SU-DHL-6 (cell line): ENCODE measurements around the gene MAST4.

Experiments used
- H2AFZ ChIP-seq: fragments of 200-600 bp; sonication (generic); 2 replicates; pipeline ENCODE4 v1.6.1; 2014; ENCODE audit warnings: low read depth, mild to moderate bottlenecking, moderate library complexity, mixed read lengths, antibody characterized with exemption, low read length; ENCODE audit not compliant: severe bottlenecking
- H3F3A ChIP-seq: fragments of 200-600 bp; shearing (Covaris generic); 2 replicates; pipeline ENCODE4 v1.6.0; 2016; ENCODE audit warnings: antibody characterized with exemption, mild to moderate bottlenecking; ENCODE audit not compliant: insufficient read depth
- H3K27ac ChIP-seq: fragments of 200-600 bp; sonication (generic); 2 replicates; pipeline ENCODE4 v1.5.1; 2016; ENCODE audit warnings: low read depth, mild to moderate bottlenecking, low read length, moderate library complexity, mixed read lengths
- H3K27me3 ChIP-seq: fragments of 200-600 bp; sonication (generic), shearing (Covaris generic); 2 replicates; pipeline ENCODE4 v1.6.0; 2014; ENCODE audit warnings: mild to moderate bottlenecking, low read length
- H3K36me3 ChIP-seq: fragments of 200-600 bp; sonication (generic); 2 replicates; pipeline ENCODE4 v1.6.1; 2014; ENCODE audit warnings: mild to moderate bottlenecking, low read length, mixed read lengths
- H3K4me2 ChIP-seq: fragments of 300-600, 200-600 bp; shearing (Covaris generic), sonication (generic); 2 replicates; pipeline ENCODE4 v1.6.0; 2014; ENCODE audit warnings: low read length, low read depth, mild to moderate bottlenecking; ENCODE audit not compliant: poor library complexity, severe bottlenecking
- H3K4me3 ChIP-seq: fragments of 200-600 bp; sonication (generic); 2 replicates; pipeline ENCODE4 v1.5.1; 2014; ENCODE audit warnings: antibody characterized with exemption, low read length, mild to moderate bottlenecking, mixed read lengths; ENCODE audit not compliant: insufficient read depth, poor library complexity, severe bottlenecking
- H3K79me2 ChIP-seq: fragments of 200-600 bp; sonication (generic); 2 replicates; pipeline ENCODE4 v1.6.1; 2014; ENCODE audit warnings: mild to moderate bottlenecking, low read length, moderate library complexity; ENCODE audit not compliant: insufficient read depth
- H3K9ac ChIP-seq: fragments of 200-600 bp; sonication (generic); 2 replicates; pipeline ENCODE4 v1.7.0; 2014; ENCODE audit warnings: mild to moderate bottlenecking, low read length
- H3K9me2 ChIP-seq: fragments of 200-600 bp; sonication (generic); replicated peaks from 2 replicates; pipeline ENCODE4 v1.6.1; 2014; ENCODE audit warnings: low read length; ENCODE audit not compliant: insufficient read depth
- H3K9me3 ChIP-seq: fragments of 200-600 bp; sonication (generic); 2 replicates; pipeline ENCODE4 v1.6.1; 2014; ENCODE audit warnings: low read length, mixed read lengths; ENCODE audit not compliant: insufficient read depth
- H4K20me1 ChIP-seq: fragments of 200-600 bp; sonication (generic); 2 replicates; pipeline ENCODE4 v1.6.1; 2014; ENCODE audit warnings: low read depth, mild to moderate bottlenecking, antibody characterized with exemption, low read length, moderate library complexity, mixed read lengths
- EZH2phosphoT487 ChIP-seq: fragments of 200-600 bp; sonication (generic), shearing (Covaris generic); conservative IDR thresholded peaks from 2 replicates; pipeline ENCODE4 v1.6.1; 2018; ENCODE audit warnings: mild to moderate bottlenecking, antibody characterized with exemption, low read length, moderate library complexity, mixed read lengths
- TF ChIP-seq, protein P1 (sequence below): fragments of 200-600 bp; sonication (generic); IDR thresholded peaks from one replicate; pipeline ENCODE4 v1.5.1; 2017; ENCODE audit warnings: antibody characterized with exemption, mild to moderate bottlenecking, low read length, moderate library complexity; ENCODE audit not compliant: insufficient read depth, poor library complexity, severe bottlenecking

MAST4 gene

DNA sequence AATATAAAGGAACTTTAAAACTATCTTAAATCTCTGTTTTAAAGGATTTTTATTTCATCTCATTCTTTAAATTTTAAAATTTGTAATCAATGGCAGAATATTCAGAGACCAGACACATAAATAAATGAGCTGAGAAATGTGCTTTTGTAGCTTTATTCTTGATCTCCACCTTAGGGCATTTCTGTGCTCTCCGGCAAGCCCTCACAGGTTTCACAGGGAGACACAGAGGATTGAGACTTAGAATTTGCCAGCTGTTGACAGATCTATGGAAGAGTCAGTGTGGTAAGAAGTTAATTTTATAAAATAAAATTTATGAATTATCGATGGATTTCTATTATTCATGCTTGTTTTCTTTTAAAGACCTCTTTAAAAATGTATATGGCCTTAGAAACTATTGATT is 393.6 kb downstream of the MAST4 start:
- TF ChIP-seq EZH2phosphoT487 = no peak
- TF ChIP-seq, protein P1, sequence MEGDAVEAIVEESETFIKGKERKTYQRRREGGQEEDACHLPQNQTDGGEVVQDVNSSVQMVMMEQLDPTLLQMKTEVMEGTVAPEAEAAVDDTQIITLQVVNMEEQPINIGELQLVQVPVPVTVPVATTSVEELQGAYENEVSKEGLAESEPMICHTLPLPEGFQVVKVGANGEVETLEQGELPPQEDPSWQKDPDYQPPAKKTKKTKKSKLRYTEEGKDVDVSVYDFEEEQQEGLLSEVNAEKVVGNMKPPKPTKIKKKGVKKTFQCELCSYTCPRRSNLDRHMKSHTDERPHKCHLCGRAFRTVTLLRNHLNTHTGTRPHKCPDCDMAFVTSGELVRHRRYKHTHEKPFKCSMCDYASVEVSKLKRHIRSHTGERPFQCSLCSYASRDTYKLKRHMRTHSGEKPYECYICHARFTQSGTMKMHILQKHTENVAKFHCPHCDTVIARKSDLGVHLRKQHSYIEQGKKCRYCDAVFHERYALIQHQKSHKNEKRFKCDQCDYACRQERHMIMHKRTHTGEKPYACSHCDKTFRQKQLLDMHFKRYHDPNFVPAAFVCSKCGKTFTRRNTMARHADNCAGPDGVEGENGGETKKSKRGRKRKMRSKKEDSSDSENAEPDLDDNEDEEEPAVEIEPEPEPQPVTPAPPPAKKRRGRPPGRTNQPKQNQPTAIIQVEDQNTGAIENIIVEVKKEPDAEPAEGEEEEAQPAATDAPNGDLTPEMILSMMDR = no peak
- H3K9ac ChIP-seq = no peak overlapping the region
- no peaks in the 10 kb centered on the region for H3K36me3 ChIP-seq
- no peaks in the 10 kb centered on the region for H3F3A ChIP-seq
- H3K9me3 ChIP-seq = no peaks in the 10 kb centered on the region
- no peaks in the 10 kb centered on the region for H3K27me3 ChIP-seq
- no peaks in the 10 kb centered on the region for H3K79me2 ChIP-seq
- H3K4me2 ChIP-seq = no peak overlapping the region
- no peak overlapping the region for H2AFZ ChIP-seq
- no peak overlapping the region for H3K27ac ChIP-seq
- H3K4me3 ChIP-seq = no peak overlapping the region
- no peaks in the 10 kb centered on the region for H4K20me1 ChIP-seq
- no peaks in the 10 kb centered on the region for H3K9me2 ChIP-seq

DNA sequence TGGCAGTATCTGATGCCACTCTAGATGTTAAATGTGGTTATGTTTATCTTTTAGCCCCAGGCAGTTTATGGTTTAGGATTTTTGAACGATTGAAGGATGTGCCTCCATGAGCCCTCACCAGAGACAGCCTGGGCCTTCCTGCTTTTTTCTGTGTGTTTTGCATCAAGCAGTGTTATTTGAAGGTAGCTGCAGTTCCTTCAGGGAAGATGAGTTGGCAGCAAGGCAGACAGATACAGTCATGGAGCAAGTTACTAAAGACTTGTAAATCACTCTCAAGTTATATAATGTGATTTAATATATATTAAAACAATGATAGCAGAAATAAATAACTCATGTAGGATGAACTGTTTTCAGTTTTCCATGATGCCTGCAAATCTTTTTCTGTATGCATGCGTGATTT is 395.6 kb downstream of the MAST4 start:
- no peaks in the 10 kb centered on the region for H3F3A ChIP-seq
- no peak overlapping the region for H2AFZ ChIP-seq
- H3K27ac ChIP-seq = no peak overlapping the region
- H3K36me3 ChIP-seq = no peaks in the 10 kb centered on the region
- H3K9ac ChIP-seq = no peak overlapping the region
- no peaks in the 10 kb centered on the region for H3K9me2 ChIP-seq
- no peaks in the 10 kb centered on the region for H4K20me1 ChIP-seq
- no peak overlapping the region for H3K4me2 ChIP-seq
- H3K79me2 ChIP-seq = no peaks in the 10 kb centered on the region
- TF ChIP-seq, protein P1 = no peak
- no peak for TF ChIP-seq EZH2phosphoT487
- H3K9me3 ChIP-seq = no peaks in the 10 kb centered on the region
- H3K4me3 ChIP-seq = no peak overlapping the region
- no peaks in the 10 kb centered on the region for H3K27me3 ChIP-seq

DNA sequence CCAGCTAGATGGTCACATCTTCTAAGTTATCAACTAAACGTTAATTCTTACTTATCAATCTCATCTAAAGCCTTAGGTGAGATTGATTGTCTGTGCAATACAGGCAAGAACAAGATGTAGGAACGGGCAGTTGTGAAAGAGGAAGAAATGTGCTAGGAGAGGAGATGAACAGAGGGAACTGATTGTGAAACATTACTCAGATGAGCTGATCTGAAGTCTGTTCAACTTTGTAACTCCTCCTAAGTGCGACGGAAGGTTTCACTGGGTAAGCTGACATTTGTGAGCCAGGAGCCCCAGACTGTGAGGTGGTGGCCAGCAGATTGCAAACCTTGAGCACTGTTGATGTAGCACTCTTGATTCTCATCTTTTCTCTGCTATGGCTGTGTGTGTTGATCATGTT is 396.4 kb downstream of the MAST4 start:
- no peaks in the 10 kb centered on the region for H3K36me3 ChIP-seq
- H3K27me3 ChIP-seq = no peaks in the 10 kb centered on the region
- no peak overlapping the region for H3K4me3 ChIP-seq
- TF ChIP-seq EZH2phosphoT487 = no peak
- TF ChIP-seq, protein P1 = no peak
- no peak overlapping the region for H3K27ac ChIP-seq
- H3K79me2 ChIP-seq = no peaks in the 10 kb centered on the region
- no peaks in the 10 kb centered on the region for H3F3A ChIP-seq
- no peak overlapping the region for H3K9ac ChIP-seq
- no peak overlapping the region for H2AFZ ChIP-seq
- no peak overlapping the region for H3K4me2 ChIP-seq
- H4K20me1 ChIP-seq = no peaks in the 10 kb centered on the region
- H3K9me2 ChIP-seq = no peaks in the 10 kb centered on the region
- no peaks in the 10 kb centered on the region for H3K9me3 ChIP-seq

DNA sequence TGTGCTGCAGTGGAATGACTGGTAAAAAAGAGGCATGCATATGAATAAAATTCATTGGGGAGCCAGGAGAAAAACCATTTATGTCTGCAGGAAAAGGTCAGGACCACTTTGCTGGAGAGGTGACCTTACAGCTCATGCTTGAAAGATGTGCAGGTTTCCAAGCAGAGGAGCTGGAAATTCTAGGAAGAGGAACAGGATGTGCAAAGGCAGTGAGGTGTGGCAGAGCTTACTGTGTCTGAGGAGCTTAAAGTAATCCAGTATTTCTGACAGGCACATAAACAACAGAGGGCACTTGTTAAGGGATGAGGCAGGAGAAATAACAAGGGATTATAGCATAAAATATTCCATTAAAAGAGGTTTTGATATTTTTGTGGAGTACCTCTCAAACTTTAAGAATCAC is 397.3 kb downstream of the MAST4 start:
- no peak overlapping the region for H3K4me2 ChIP-seq
- H3K4me3 ChIP-seq = no peak overlapping the region
- no peaks in the 10 kb centered on the region for H3K36me3 ChIP-seq
- H3K9me3 ChIP-seq = no peaks in the 10 kb centered on the region
- no peaks in the 10 kb centered on the region for H3K9me2 ChIP-seq
- H3K27ac ChIP-seq = no peak overlapping the region
- no peaks in the 10 kb centered on the region for H3K27me3 ChIP-seq
- no peaks in the 10 kb centered on the region for H4K20me1 ChIP-seq
- H3F3A ChIP-seq = no peaks in the 10 kb centered on the region
- H3K9ac ChIP-seq = no peak overlapping the region
- no peak overlapping the region for H2AFZ ChIP-seq
- H3K79me2 ChIP-seq = no peaks in the 10 kb centered on the region
- no peak for TF ChIP-seq EZH2phosphoT487
- TF ChIP-seq, protein P1 = no peak
